ENCODE data around the gene IQSEC1. TPM values are rescaled to one million over a fixed set of nuclear protein-coding genes. Genes with fewer than 3 reads are reported as not detected.
"Not testable (repeated sequence)": the region's sequence is repeated elsewhere in the genome, so short reads cannot be mapped to it uniquely, and the experiment has no call there.

Gene IQSEC1
- total RNA-seq, 1 experiment from 2014 or later = 5.7 TPM

GRCh38 chr3:12894629-12895028 is 178.6 kb downstream of the IQSEC1 start:
- no peak for DNase-seq (ENCODE audit: low spot score)

DNA sequence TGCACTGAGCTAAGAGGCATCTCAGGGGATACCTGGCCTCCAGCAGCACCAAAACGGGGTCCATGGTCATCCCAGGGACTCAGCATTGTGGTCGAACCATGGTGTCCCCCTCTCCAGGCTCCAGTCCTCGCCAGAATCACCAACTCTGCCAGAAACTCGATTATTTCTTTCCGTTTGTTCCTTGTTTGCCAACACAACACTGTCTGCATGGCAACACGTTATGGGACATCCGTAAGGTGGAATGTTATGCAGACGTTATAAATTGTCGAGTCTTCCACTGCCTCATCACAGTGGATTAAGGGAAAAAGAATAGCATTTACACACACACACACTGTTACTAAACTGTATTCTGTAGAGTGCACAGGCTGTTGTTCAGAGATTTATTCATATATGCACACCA is 179.4 kb downstream of the IQSEC1 start:
- DNase-seq (ENCODE audit: low spot score) = no peak

DNA sequence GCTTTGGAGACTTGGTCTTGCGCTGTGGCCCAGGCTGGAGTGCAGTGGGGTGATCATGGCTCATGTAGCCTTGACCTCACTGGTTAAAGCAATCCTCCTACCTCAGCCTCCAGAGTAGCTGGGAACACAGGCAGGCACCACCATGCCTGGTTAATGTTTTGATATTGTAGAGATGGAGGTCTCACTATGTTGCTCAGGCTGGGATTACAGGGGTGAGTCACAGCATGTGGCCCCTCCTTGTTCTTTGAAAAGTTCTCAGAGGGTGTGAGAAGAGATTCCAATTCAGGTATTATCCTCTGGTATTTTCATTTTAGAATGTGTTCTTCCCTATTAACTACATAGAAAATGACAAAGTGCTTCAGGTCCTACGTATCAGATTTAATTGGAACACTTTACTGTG is 180.0 kb downstream of the IQSEC1 start:
- DNase-seq (ENCODE audit: low spot score) = no peak

GRCh38 chr3:12892840-12893189 is 180.4 kb downstream of the IQSEC1 start:
- DNase-seq (ENCODE audit: low spot score) = no peak

DNA sequence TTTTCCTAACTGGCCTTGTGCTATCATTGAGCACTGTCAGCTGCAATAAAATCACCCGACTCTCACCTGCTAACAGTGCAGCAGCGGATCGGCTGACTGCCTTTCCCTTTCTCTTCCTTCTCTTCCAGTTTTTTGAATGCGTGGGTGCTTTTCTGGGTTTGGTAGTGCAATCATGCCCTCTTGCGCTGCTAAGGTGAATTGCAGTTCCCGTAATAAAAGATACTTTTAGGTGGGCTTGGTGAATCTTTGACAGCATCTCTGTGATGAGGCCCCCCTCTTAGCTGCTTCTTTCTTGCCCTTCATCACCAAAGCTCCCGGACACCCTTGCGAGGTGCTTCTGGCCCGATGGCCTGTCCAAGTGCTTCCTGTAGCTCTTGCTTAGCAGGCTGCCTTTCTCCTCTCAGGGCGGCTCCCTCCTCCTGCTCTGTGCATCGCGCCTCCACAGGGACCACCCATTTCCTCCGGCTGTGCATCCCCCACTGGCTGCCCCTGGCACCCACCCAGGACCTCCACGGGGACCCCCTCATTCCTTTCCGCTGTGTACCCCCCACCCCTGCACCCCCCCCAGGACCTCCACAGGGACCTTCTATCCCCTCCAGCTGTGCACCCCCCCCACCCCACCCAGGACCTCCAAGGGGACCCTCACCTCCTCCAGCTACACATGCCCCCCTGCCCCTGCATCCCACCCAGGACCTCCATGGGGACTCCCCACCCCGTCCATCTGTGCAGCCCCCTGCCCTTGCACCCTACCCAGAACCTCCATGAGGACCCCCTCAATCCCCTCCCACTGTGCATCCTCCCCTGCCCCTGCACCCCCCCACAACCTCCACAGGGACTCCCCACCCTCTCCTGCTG is 181.0 kb downstream of the IQSEC1 start:
- peak; percentile 51 for DNase-seq (ENCODE audit: low spot score)

DNA sequence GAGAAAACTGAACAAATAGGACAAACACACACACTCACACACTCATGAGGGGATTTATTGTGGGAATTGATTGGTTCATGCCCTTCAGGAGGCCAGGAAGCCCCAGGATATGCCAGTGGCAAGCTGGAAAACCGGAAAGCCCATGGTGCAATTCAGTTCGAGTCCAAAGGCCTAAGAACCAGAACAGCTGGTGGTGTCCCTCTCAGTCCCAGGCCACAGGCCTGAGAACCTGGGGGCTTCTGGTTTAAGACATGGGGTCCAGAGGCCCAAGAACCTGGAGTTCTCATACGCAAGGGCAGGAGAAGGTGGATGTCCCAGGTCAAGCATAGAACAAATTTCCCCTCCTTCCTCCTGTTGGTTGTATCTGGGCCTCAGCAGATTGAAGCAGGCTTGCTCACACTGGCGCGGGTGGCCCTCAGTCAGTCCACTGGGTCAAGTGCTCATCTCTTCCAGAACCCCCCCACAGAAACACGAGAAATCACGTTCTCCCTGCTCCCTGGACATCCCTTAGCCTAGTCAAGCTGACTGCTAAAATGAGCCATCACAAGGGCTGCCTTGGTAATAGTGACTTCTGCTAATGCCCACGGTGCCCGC is 181.7 kb downstream of the IQSEC1 start:
- DNase-seq (ENCODE audit: low spot score) = no peak

DNA sequence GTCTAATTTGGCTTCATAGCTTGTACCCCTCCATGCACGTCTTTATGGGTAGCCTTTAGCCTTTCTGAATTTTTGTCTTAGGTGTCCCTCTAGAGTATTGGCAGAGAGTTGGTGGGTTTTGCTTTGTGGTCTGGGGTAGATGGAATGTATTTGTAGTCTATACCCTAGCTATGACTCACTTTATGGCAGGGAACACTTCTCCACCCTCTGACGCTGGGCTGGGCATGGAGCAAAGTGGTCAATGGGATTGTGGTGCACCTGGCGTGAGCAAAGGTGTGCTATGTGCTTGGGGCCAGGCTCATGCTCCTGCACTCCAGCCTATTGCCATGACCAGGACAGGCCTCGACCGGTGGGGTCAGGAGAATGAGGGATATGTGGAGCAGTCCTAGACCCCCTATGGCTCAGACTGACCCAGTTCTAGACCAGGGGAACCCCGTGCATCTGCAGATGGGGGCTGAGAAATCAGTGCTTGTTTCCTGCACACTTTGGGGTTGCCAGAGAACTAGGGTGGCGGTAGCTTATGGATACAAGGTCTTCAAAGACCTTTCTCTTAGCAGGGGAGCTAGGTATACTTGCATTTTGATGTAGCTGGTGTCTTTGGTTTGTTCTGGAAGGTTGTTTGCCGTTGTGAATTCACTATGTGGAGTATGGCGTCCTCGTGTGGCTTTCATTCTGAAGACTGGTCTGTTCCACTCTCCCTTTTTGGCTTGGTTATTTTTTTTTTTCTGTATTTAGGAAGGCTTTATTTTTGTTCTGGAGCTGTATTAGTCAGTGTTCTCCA is 182.4 kb downstream of the IQSEC1 start:
- DNase-seq (ENCODE audit: low spot score) = no peak

DNA sequence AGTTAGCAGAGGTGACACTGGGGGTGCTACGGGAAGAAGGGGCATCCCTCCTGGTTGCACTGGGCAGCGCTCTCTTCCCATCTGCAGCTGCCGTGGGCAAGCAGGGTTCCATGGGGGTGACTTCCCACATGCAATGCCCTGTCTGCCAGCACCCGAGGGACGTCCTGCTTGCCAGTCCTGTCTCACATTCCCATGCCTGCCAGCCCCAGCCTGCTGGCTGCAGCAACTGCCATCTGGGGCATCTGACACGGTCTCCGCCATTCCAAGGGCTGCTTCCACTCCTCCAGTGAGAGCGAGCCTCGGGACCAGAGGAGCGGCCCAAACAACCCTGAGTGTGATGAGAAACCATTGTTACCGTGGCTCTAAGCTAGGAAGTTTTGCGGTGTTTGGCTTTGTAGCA is 186.5 kb downstream of the IQSEC1 start:
- DNase-seq (ENCODE audit: low spot score) = no peak

GRCh38 chr3:12886106-12886679 is 187.0 kb downstream of the IQSEC1 start:
- DNase-seq (ENCODE audit: low spot score) = no peak

GRCh38 chr3:12885583-12885930 is 187.7 kb downstream of the IQSEC1 start:
- no peak for DNase-seq (ENCODE audit: low spot score)

- no peak for DNase-seq (ENCODE audit: low spot score)
These were observed 188.2 kb downstream of the IQSEC1 start for GRCh38 chr3:12884790-12885582.

DNA sequence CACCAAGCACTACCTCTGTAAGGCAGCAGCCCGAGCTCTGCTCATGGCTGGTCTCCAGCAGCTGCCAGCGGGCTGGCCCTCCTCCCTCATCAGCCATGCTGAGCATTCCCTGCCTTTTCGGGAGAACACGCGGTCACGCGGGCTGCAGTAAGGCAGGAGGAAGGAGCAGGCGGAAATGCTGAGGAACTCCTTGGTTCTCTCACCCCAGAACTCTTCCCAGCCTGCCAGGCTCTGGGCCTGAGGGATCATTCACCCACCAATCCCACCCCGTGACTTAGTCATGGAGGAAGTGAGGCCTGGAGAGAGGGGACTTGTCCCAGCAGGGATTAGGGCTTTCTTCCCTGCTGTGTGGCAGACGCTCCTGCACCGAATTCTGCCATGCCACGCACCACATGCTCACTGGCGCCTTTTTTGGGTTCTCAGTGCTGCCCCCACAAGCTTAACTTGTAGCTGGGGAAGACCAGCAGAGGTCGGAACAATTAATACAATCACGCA is 189.0 kb downstream of the IQSEC1 start:
- DNase-seq (ENCODE audit: low spot score) = no peak

DNA sequence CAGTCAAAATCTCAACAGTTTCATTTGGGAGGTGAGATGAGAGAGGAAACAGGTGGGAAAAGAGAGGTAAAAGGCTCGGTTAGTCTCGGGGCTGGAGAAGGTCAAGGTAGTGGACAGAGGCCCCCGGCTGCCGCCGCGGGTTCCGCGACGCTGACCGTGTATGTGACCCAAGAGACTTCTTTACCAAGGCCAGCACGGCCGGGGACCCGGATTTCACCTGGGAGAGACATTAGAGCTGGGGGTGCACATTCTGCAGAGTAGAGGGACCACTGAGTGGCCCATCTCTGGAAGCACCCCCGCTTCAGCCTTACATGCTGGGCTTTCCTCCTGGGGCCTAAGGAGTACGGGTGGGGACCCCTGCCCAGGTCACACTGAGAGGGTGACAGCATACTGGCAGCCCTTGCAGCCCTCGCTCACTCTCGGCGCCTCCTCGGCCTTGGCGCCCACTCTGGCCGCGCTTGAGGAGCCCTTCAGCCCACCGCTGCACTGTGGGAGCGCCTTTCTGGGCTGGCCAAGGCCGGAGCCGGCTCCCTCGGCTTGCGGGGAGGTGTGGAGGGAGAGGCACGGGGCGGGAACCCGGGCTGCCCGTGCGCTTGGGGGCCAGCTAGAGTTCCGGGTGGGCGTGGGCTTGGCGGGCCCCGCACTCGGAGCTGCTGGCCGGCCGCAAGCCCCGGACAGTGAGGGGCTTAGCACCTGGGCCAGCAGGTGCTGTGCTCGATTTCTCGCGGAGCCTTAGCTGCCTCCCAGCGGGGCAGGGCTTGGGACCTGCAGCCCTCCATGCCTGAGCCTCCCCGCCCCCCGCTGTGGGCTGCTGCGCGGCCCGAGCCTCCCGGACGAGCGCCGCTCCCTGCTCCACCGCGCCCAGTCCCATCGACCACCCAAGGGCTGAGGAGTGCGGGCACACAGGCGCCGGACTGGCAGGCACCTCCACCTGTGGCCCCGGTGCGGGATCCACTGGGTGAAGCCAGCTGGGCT is 190.6 kb downstream of the IQSEC1 start:
- no peak for DNase-seq (ENCODE audit: low spot score)

GRCh38 chr3:12881858-12882257 is 191.4 kb downstream of the IQSEC1 start:
- DNase-seq (ENCODE audit: low spot score) = not testable (repeated sequence)

DNA sequence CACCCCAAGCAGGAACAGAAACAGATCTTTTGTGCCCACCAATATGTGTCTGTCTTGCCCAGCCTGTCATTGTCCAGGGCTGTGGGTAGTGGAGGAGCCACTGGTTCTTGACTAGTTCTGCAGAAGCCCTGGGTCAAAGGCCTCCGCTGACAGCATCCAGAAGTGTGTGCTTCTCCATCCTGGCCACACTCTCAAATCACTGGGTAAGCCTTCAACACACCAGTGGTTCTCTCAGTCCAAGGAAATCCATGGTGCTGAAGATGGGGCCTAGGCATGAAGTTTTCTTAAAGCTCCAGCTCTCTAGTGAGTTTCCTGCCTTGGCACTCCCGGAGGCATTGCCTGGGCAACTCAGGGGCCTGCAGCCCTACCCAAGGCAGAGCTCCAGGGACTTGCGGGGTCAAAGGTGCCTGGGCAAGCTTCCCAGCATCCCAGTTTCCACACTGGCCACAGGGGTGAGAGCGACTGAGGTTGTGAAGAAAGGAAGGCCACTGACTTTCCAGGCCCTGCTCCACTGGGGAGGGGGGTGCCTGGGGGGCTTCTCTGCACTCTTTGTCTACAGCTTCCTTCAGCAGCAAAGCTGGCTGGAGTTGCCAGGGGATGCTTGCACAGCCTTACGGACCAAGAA is 193.9 kb downstream of the IQSEC1 start:
- DNase-seq (ENCODE audit: low spot score) = no peak

DNA sequence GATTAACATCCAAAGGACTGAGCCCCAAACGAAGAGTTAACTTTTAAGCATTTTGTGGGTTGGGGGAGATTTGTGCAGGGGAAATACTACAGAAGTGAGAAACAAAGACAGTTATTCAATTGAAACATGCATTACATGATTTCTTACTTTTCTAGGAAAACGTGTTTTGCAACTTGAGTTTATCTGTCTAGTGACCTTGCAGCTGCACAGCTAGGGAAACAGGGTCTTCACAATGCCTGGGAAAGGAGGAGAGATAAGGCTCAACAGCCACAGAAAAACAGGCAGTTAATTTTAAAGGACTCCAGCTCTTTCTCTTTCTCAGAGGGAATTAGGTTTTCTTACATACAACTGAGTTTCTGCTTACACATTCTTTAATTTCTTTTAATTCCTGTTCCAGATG is 194.5 kb downstream of the IQSEC1 start:
- DNase-seq (ENCODE audit: low spot score) = not testable (repeated sequence)

- DNase-seq (ENCODE audit: low spot score) = no peak
These were observed 195.1 kb downstream of the IQSEC1 start for GRCh38 chr3:12878141-12878574.

- DNase-seq (ENCODE audit: low spot score) = no peak
These were observed 196.2 kb downstream of the IQSEC1 start for GRCh38 chr3:12877040-12877439.

Data from H4 (cell line).